C4-2B (cell line): ENCODE measurements around the gene SMCO1.
"Not testable (repeated sequence)": the region's sequence is repeated elsewhere in the genome, so short reads cannot be mapped to it uniquely, and the experiment has no call there.

Source experiments
- ZFX ChIP-seq: fragments of 450-650 bp; IDR thresholded peaks from 2 replicates; pipeline ENCODE4 v1.6.1; 2017
- TF ChIP-seq, protein P1 (sequence below): fragments of 450-650 bp; conservative IDR thresholded peaks from 2 replicates; pipeline ENCODE4 v1.5.1; 2017; ENCODE audit warnings: mild to moderate bottlenecking

DNA sequence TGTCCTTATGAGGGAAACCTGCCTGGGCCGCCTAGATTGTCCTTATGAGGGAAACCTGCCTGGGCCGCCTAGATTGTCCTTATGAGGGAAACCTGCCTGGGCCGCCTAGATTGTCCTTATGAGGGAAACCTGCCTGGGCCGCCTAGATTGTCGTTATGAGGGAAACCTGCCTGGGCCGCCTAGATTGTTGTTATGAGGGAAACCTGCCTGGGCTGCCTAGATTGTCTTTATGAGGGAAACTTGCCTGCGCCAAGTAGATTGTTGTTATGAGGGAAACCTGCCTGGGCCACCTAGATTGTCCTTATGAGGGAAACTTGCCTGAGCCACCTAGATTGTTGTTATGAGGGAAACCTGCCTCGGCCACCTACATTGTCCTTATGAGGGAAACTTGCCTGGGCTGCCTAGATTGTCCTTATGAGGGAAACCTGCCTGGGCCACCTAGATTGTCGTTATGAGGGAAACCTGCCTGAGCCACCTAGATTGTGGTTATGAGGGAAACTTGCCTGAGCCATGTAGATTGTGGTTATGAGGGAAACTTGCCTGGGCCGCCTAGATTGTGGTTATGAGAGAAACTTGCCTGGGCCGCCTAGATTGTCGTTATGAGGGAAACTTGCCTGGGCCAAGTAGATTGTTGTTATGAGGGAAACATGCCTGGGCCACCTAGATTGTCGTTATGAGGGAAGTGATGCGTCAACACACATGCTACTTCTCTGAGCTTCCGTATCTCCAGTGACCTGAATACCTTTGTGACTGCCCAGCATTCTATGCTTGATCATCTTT, 3.3 kb downstream of the SMCO1 start:
- TF ChIP-seq, protein P1, sequence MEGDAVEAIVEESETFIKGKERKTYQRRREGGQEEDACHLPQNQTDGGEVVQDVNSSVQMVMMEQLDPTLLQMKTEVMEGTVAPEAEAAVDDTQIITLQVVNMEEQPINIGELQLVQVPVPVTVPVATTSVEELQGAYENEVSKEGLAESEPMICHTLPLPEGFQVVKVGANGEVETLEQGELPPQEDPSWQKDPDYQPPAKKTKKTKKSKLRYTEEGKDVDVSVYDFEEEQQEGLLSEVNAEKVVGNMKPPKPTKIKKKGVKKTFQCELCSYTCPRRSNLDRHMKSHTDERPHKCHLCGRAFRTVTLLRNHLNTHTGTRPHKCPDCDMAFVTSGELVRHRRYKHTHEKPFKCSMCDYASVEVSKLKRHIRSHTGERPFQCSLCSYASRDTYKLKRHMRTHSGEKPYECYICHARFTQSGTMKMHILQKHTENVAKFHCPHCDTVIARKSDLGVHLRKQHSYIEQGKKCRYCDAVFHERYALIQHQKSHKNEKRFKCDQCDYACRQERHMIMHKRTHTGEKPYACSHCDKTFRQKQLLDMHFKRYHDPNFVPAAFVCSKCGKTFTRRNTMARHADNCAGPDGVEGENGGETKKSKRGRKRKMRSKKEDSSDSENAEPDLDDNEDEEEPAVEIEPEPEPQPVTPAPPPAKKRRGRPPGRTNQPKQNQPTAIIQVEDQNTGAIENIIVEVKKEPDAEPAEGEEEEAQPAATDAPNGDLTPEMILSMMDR, result not testable (repeated sequence)
- not testable (repeated sequence) for TF ChIP-seq ZFX
